Thyroid gland (tissue), 4 donors: Measurements from ENCODE around the gene PRICKLE1.

ENCODE experiments used
- POLR2A ChIP-seq, 2 donors: fragments of 450-650 bp; IDR thresholded peaks; one replicate each; pipeline ENCODE4 v1.6.1; 2017; ENCODE audit warnings: antibody characterized with exemption in 2 of 2, mild to moderate bottlenecking in 2 of 2, moderate library complexity in 1 of 2
- TF ChIP-seq, protein P1 (sequence below), 6 experiments: fragments of 200-600 bp in 3 of 6; fragments of 450-650 bp in 3 of 6; sonication (generic) in 3 of 6; IDR thresholded peaks; one replicate each; pipeline ENCODE4 v1.5.1; 2016 to 2019; ENCODE audit warnings: antibody characterized with exemption in 6 of 6, mild to moderate bottlenecking in 2 of 6, inconsistent platforms in 1 of 6, moderate library complexity in 1 of 6

DNA sequence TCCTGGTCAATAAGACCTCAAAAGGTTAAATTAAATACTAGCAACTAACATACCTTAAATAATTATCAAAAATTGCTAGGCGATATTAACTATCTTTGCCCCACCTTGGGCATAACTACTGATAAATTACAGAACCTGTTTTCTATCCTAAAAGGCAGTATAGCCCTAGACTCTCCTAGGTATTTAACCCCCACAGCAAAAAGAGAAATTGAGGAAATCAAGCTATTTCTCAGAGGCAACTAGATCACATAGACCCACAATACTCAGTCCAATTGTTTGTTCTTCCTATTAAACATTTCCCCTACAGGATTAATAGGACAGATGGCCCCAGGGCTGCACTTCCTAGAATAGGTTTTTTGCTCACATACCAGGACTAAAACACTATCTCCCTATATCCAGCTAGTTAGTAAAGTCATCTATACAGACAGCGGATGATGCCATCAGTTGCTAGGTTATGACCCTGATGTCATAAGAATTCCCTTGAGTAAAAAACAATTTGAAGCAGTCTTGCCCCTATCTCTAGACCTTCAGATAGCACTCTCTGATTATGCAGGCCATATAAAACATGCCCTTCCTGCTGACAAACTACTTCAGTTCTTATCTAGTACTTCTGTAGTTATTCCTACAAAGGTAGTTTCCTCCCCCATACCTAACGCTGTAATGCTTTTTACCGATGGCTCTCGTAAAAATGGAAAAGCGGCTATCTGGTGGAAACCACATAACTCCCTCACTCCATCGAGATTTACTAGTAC is 145.2 kb downstream of the PRICKLE1 start:
- TF ChIP-seq, protein P1, sequence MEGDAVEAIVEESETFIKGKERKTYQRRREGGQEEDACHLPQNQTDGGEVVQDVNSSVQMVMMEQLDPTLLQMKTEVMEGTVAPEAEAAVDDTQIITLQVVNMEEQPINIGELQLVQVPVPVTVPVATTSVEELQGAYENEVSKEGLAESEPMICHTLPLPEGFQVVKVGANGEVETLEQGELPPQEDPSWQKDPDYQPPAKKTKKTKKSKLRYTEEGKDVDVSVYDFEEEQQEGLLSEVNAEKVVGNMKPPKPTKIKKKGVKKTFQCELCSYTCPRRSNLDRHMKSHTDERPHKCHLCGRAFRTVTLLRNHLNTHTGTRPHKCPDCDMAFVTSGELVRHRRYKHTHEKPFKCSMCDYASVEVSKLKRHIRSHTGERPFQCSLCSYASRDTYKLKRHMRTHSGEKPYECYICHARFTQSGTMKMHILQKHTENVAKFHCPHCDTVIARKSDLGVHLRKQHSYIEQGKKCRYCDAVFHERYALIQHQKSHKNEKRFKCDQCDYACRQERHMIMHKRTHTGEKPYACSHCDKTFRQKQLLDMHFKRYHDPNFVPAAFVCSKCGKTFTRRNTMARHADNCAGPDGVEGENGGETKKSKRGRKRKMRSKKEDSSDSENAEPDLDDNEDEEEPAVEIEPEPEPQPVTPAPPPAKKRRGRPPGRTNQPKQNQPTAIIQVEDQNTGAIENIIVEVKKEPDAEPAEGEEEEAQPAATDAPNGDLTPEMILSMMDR (IDR thresholded peaks at IDR 0.05): no peak
- TF ChIP-seq POLR2A (IDR thresholded peaks at IDR 0.05): no peak
